Caco-2 (cell line): ENCODE measurements around the gene SRL. TPM values are rescaled to one million over a fixed set of nuclear protein-coding genes. Genes with fewer than 3 reads are reported as not detected.
A peak's percentile ranks its signal among the peaks of the same experiment; 100 is the strongest.

Experiments
- BruUV-seq: library from RNA; stranded (reverse); fragments of 400-500 nt; replicated peaks from 2 replicates; lab custom pipeline; 2021; lab: Mats Ljungman, UMichigan
- CTCF ChIA-PET: fragments of 300-600 bp; sonication (Branson Sonifier 250); formaldehyde crosslinking; loops from one replicate; lab custom pipeline; 2022; ENCODE audit warnings: antibody characterized with exemption; lab: Charles Lee
- POLR2A ChIA-PET: fragments of 300-600 bp; sonication (Branson Sonifier 250); formaldehyde crosslinking; loops from one replicate; lab custom pipeline; 2022; ENCODE audit warnings: antibody characterized with exemption; lab: Charles Lee
- DNase-seq, 2 experiments: peaks; one replicate each; pipeline versions ENCODE4 v3.0.0 to v3.0.0-alpha.2; 2020 to 2022
- H3K27me3 ChIP-seq: replicated peaks from 2 replicates; pipeline ENCODE4 v1.6.0; 2011; ENCODE audit warnings: low read length; ENCODE audit not compliant: control insufficient read depth, insufficient read depth
- H3K36me3 ChIP-seq: 2 replicates; pipeline ENCODE4 v1.5.1; 2011; ENCODE audit warnings: low read length; ENCODE audit not compliant: control insufficient read depth, insufficient read depth
- H3K4me1 ChIP-seq: fragments of 250-450 bp; sonication (Bioruptor Pico); 2 replicates; pipeline ENCODE4 v1.5.1; 2020; ENCODE audit warnings: mild to moderate bottlenecking
- H3K4me3 ChIP-seq: 2 replicates; pipeline ENCODE4 v1.5.1; 2011; ENCODE audit warnings: low read depth, mild to moderate bottlenecking, control low read depth, low read length
- H3K9me3 ChIP-seq: fragments of 250-450 bp; sonication (Bioruptor Pico); 2 replicates; pipeline ENCODE4 v1.5.1; 2020; ENCODE audit warnings: mild to moderate bottlenecking, moderate library complexity
- H3K27ac Mint-ChIP-seq: one replicate; pipeline ENCODE4 v1.8.0; 2022; ENCODE audit warnings: mixed read lengths; ENCODE audit not compliant: unreplicated experiment
- H3K27me3 Mint-ChIP-seq: one replicate; pipeline ENCODE4 v1.8.0; 2022; ENCODE audit warnings: mixed read lengths; ENCODE audit not compliant: insufficient read depth, unreplicated experiment
- H3K36me3 Mint-ChIP-seq: one replicate; pipeline ENCODE4 v1.8.0; 2022; ENCODE audit warnings: mild to moderate bottlenecking, mixed read lengths; ENCODE audit not compliant: insufficient read depth, unreplicated experiment
- H3K4me1 Mint-ChIP-seq: one replicate; pipeline ENCODE4 v1.8.0; 2022; ENCODE audit warnings: low read depth, mixed read lengths; ENCODE audit not compliant: unreplicated experiment
- H3K4me3 Mint-ChIP-seq: one replicate; pipeline ENCODE4 v1.8.0; 2022; ENCODE audit warnings: mild to moderate bottlenecking, moderate library complexity, mixed read lengths; ENCODE audit not compliant: unreplicated experiment
- H3K9me3 Mint-ChIP-seq: one replicate; pipeline ENCODE4 v1.8.0; 2022; ENCODE audit warnings: mixed read lengths; ENCODE audit not compliant: unreplicated experiment
- CTCF ChIP-seq, 2 experiments: fragments of 200-600 bp in 1 of 2; IDR thresholded peaks; 1 replicate in 1 of 2; 2 replicates in 1 of 2; pipeline versions ENCODE4 v1.5.1 to v1.8.0; 2011 to 2022; ENCODE audit warnings: antibody characterized with exemption in 1 of 2, control low read depth in 1 of 2, inconsistent platforms in 1 of 2, low read depth in 1 of 2, low read length in 1 of 2, mild to moderate bottlenecking in 1 of 2, moderate library complexity in 1 of 2; ENCODE audit not compliant: insufficient read depth in 1 of 2, severe bottlenecking in 1 of 2, unreplicated experiment in 1 of 2
- intact Hi-C: fragments of 100-400 bp; cut with micrococcal nuclease; formaldehyde crosslinking; loops from one replicate; pipeline ENCODE4 v1.10.0; 2022; ENCODE audit not compliant: unreplicated experiment
- total RNA-seq: library from RNA; stranded (reverse); gene quantifications from 2 replicates; pipeline ENCODE4 v1.2.3, GENCODE V29; 2022

Gene SRL
- total RNA-seq, 1 experiment from 2014 or later: not detected

- intact Hi-C loops: loop anchor here (5.0 to 10.0 kb wide), 2 partner anchors 60 to 168 kb away; no protein-coding TSS in a partner anchor
- Histone ChIP-seq H3K27me3 (no peaks in the 10 kb centered on the region), H3K9me3 (no peaks in the 10 kb centered on the region), H3K36me3 (no peaks in the 10 kb centered on the region), H3K4me1 (0 out of 2 replicates have a peak, but pooled peaks cover 4% of the 10 kb centered on the region), H3K4me3 (peak overlapping the region; percentile 78)
- Mint-ChIP-seq H3K4me1 (peaks cover 14% of the 10 kb centered on the region), H3K9me3 (no peaks in the 10 kb centered on the region), H3K36me3 (peaks cover 19% of the 10 kb centered on the region), H3K27ac (peak overlapping the region; percentile 71), H3K4me3 (peak overlapping the region; percentile 68), H3K27me3 (no peaks in the 10 kb centered on the region)
- TF ChIP-seq CTCF (IDR thresholded peaks at IDR 0.05; ENCODE audit: insufficient read depth in 1 of 2, low read depth in 1 of 2, low read length in 1 of 2, severe bottlenecking in 1 of 2, unreplicated experiment in 1 of 2): no peak
- BruUV-seq: no TSS peak
- CTCF ChIA-PET: interaction anchor here (0.8 kb wide), 1 partner anchor 268 kb away, joined by 3 read pairs; no protein-coding TSS in a partner anchor
- POLR2A ChIA-PET: no interaction called here
- no peak for DNase-seq
These were observed 59.2 kb downstream of the SRL start for GRCh38 chr16:4182581-4183236.

DNA sequence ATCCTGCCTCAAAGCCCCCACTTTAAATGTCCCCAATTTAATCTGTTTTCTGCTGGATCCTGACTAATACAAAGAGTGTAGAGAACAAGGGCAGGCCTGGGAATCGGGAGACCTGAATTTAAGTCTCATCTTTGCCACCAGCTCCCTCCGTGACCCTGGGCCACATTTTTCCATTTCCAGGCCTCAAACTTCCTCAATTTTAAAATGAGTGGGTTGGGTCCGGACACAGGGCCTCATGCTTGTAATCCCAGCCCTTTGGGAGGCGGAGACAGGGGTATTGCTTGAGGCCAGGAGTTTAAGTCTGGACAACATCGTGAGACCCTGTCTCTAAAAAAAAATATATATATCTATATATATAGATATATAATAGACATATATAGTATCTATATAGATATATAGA lies 61.4 kb downstream of the SRL start:
- H3K27ac Mint-ChIP-seq: no peak overlapping the region
- H3K36me3 Mint-ChIP-seq: peaks cover 19% of the 10 kb centered on the region
- ChIA-PET POLR2A (no interaction called here), CTCF (interaction anchor here (2.0 kb wide), 1 partner anchor 74 kb away, joined by 13 read pairs; no protein-coding TSS in a partner anchor)
- intact Hi-C loops: loop anchor here (5.0 to 10.0 kb wide), 2 partner anchors 58 to 166 kb away; no protein-coding TSS in a partner anchor
- no TSS peak for BruUV-seq
- no peak overlapping the region for H3K4me3 ChIP-seq
- TF ChIP-seq CTCF (IDR thresholded peaks at IDR 0.05; ENCODE audit: insufficient read depth in 1 of 2, low read depth in 1 of 2, low read length in 1 of 2, severe bottlenecking in 1 of 2, unreplicated experiment in 1 of 2): no peak
- H3K4me1 ChIP-seq: peaks cover 9% of the 10 kb centered on the region; the same call in 1 of the 2 replicates
- H3K36me3 ChIP-seq: no peaks in the 10 kb centered on the region
- no peaks in the 10 kb centered on the region for H3K27me3 ChIP-seq
- H3K9me3 ChIP-seq: no peaks in the 10 kb centered on the region
- peaks cover 26% of the 10 kb centered on the region for H3K4me1 Mint-ChIP-seq
- H3K4me3 Mint-ChIP-seq: no peak overlapping the region
- H3K9me3 Mint-ChIP-seq: no peaks in the 10 kb centered on the region
- no peak for DNase-seq
- H3K27me3 Mint-ChIP-seq: no peaks in the 10 kb centered on the region

- no peak for TF ChIP-seq CTCF (IDR thresholded peaks at IDR 0.05; ENCODE audit: insufficient read depth in 1 of 2, low read depth in 1 of 2, low read length in 1 of 2, severe bottlenecking in 1 of 2, unreplicated experiment in 1 of 2)
- no peak overlapping the region for H3K27ac Mint-ChIP-seq
- no peaks in the 10 kb centered on the region for H3K27me3 Mint-ChIP-seq
- H3K9me3 ChIP-seq: no peaks in the 10 kb centered on the region
- ChIA-PET CTCF (interaction anchor here (2.0 kb wide), 1 partner anchor 74 kb away, joined by 13 read pairs; no protein-coding TSS in a partner anchor), POLR2A (no interaction called here)
- H3K27me3 ChIP-seq: no peaks in the 10 kb centered on the region
- no TSS peak for BruUV-seq
- intact Hi-C loops: loop anchor here (5.0 to 10.0 kb wide), 2 partner anchors 58 to 165 kb away; no protein-coding TSS in a partner anchor
- H3K36me3 ChIP-seq: no peaks in the 10 kb centered on the region
- peaks cover 9% of the 10 kb centered on the region; the same call in 1 of the 2 replicates for H3K4me1 ChIP-seq
- no peak overlapping the region for H3K4me3 ChIP-seq
- H3K4me3 Mint-ChIP-seq: no peak overlapping the region
- no peak for DNase-seq
- peaks cover 17% of the 10 kb centered on the region for H3K36me3 Mint-ChIP-seq
- peaks cover 25% of the 10 kb centered on the region for H3K4me1 Mint-ChIP-seq
- no peaks in the 10 kb centered on the region for H3K9me3 Mint-ChIP-seq
These were observed 62.1 kb downstream of the SRL start for GRCh38 chr16:4179763-4180260.
